Body of pancreas (tissue), 4 donors: ENCODE measurements around the gene PCDHA11.
"Not testable (repeated sequence)": the region's sequence is repeated elsewhere in the genome, so short reads cannot be mapped to it uniquely, and the experiment has no call there.

Experiments
- CTCF ChIP-seq, 7 experiments: fragments of 450-650 bp in 4 of 7; fragments of 200-600 bp in 3 of 7; sonication (generic) in 3 of 7; IDR thresholded peaks; one replicate each; pipeline ENCODE4 v1.5.1; 2016 to 2019; ENCODE audit warnings: antibody characterized with exemption in 7 of 7
- POLR2A ChIP-seq, 3 donors: fragments of 450-650 bp; IDR thresholded peaks; one replicate each; pipeline ENCODE4 v1.6.1; 2016; ENCODE audit warnings: antibody characterized with exemption in 3 of 3, mild to moderate bottlenecking in 2 of 3

- not testable (repeated sequence) for TF ChIP-seq CTCF, POLR2A (IDR thresholded peaks at IDR 0.05)
Measured at GRCh38 chr5:140834439-140835008, 34.2 kb upstream of the PCDHA11 start.
